Loucy (cell line): ENCODE data around the gene NALCN.

ENCODE experiments used
- CTCF ChIP-seq: fragments of 200-600 bp; sonication (generic); conservative IDR thresholded peaks from 2 replicates; pipeline ENCODE4 v1.5.1; 2014; ENCODE audit warnings: mild to moderate bottlenecking, antibody characterized with exemption, low read length
- EZH2phosphoT487 ChIP-seq: fragments of 200-600 bp; IDR thresholded peaks from 2 replicates; pipeline ENCODE4 v1.6.1; 2018; ENCODE audit warnings: antibody characterized with exemption, mild to moderate bottlenecking, moderate library complexity, borderline replicate concordance

DNA sequence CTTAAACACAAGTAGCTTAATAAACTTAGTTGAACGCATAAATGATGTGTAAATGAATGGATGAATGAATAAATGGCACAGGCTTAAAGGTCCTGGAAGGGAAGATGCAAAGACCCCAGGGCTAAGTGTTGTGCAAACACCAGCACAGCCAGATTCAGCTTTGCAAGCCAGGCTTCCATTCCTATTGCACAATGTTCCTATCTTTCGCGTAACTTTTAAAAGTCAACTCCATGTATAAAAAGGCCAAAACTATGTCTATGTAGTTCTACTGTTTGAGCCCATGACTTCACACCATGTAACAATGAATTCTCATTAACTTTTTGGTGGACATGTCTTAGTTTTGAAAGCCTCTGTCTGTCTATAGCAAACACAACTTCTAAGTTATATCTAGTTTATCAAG lies 226.0 kb downstream of the NALCN start:
- TF ChIP-seq CTCF: no peak
- TF ChIP-seq EZH2phosphoT487: no peak
